Heart left ventricle (tissue), 16 donors: ENCODE data around the gene TACR1. TPM values are rescaled to one million over a fixed set of nuclear protein-coding genes. Genes with fewer than 3 reads are reported as not detected.

Experiments used
- ATAC-seq, 4 donors: fragments of 200-7000 bp; cut with Tn5 transposase; one replicate each; pipeline ENCODE4 v1.9.1; 2020 to 2022; ENCODE audit warnings: moderate library complexity in 4 of 4, mild to moderate bottlenecking in 3 of 4, moderate number of reproducible peaks in 1 of 4
- DNase-seq, 5 donors: peaks; one replicate each; pipeline ENCODE4 v3.0.0-alpha.2; 2020
- H3K27ac ChIP-seq, 12 donors: fragments of 200-600 bp; sonication (generic) in 4 of 12; one replicate each; pipeline versions ENCODE4 v1.5.0 to v1.8.0; 2016 to 2022; ENCODE audit warnings: mild to moderate bottlenecking in 2 of 12
- H3K27me3 ChIP-seq, 9 donors: fragments of 200-600 bp; sonication (generic) in 2 of 9; one replicate each; pipeline versions ENCODE4 v1.5.1 to v1.8.0; 2016 to 2022; ENCODE audit warnings: mild to moderate bottlenecking in 3 of 9
- H3K36me3 ChIP-seq, 9 donors: fragments of 200-600 bp; sonication (generic) in 2 of 9; one replicate each; pipeline versions ENCODE4 v1.5.0 to v1.8.0; 2018 to 2022; ENCODE audit warnings: mild to moderate bottlenecking in 2 of 9
- H3K4me1 ChIP-seq, 12 donors: fragments of 200-600 bp; sonication (generic) in 4 of 12; one replicate each; pipeline versions ENCODE4 v1.5.0 to v1.8.0; 2016 to 2022; ENCODE audit warnings: mild to moderate bottlenecking in 3 of 12
- H3K4me3 ChIP-seq, 12 donors: fragments of 200-600 bp; sonication (generic) in 4 of 12; one replicate each; pipeline versions ENCODE4 v1.5.0 to v1.8.0; 2017 to 2022; ENCODE audit warnings: mild to moderate bottlenecking in 9 of 12, moderate library complexity in 4 of 12
- H3K9me3 ChIP-seq, 12 donors: fragments of 200-600 bp; sonication (generic) in 4 of 12; one replicate each; pipeline versions ENCODE4 v1.5.0 to v1.8.0; 2016 to 2022; ENCODE audit warnings: mild to moderate bottlenecking in 1 of 12
- POLR2A ChIP-seq, 2 donors: fragments of 450-650 bp; IDR thresholded peaks; one replicate each; pipeline ENCODE4 v1.6.1; 2017; ENCODE audit warnings: antibody characterized with exemption in 2 of 2, mild to moderate bottlenecking in 2 of 2, moderate library complexity in 2 of 2
- WGBS, 4 donors: extraction: QIAGEN DNeasy Blood & Tissue Kit in 2 of 4; methylation state at CpG; one replicate each; pipeline versions ENCODE4 v1.1.5 to v1.1.7; 2013 to 2018; 5-methylcytosine and 5-hydroxymethylcytosine counted together
- intact Hi-C, 10 donors: fragments of 100-400 bp; cut with DNase I; formaldehyde crosslinking; loops; one replicate each; pipeline versions ENCODE4 v1.11.1 to v1.14.2; 2022
- polyA plus RNA-seq, 2 donors: library from polyadenylated mRNA; stranded (reverse); fragments of 200-250 nt; gene quantifications; one replicate each; pipeline ENCODE4 v1.2.3, GENCODE V29; 2013
- total RNA-seq, 9 donors: library from RNA; depleted of rRNA in 2 of 9; stranded (reverse); fragments of >200 nt in 2 of 9; fragmentation: NEBNext Ultra II Directional in 3 of 9; extraction: Animal tissue kit (Norgen Biotek cat#: 25700) in 3 of 9; gene quantifications; one replicate each; pipeline versions ENCODE4 v1.1.0 to v1.2.4, GENCODE V29; 2016 to 2023
- TF ChIP-seq, protein P1 (sequence below), 12 donors: fragments of 200-600 bp; sonication (generic) in 4 of 12; IDR thresholded peaks; one replicate each; pipeline versions ENCODE4 v1.5.0 to v1.8.0; 2018 to 2022; ENCODE audit warnings: antibody characterized with exemption in 12 of 12, mild to moderate bottlenecking in 5 of 12
- donor health status: ischemic (EF 13 %, LVEDD 7.1; RV severe dilation, severe dysfunction).
- donor health status: healthy with polysubstance abuse.
- donor health status: DM: no; HTN: yes; CAD: no.
- donor health status: DM: no; HTN: no; CAD: no.
- donor health status: ischemic (EF 25% LVEDD 6.9; RV normal size, moderate dysfunction).
- donor health status: ischemic (EF 25% LVEDD 5.7; RV mildly dilated, moderate dysfunction).
- donor health status: healthy.
- donor health status: DM: yes; HTN: yes; CAD: no.
- donor health status: ischemic (EF 35%, LVEDD 5.7; RV mildly dilated, moderate dysfunction).
- donor health status: nonischemic (EF 11% LVEDD 7.7; RV severe dilation, severe dysfunction).
- donor health status: DM: yes; HTN: yes; CAD: no.
- donor health status: PGD.
- donor health status: ischemic (EF 29% LVEDD 5.4; RV normal size, mild dysfunction).
- donor health status: nonischemic (EF 23%, LVEDD 6.1; RV moderate dilation, normal function).

TACR1 gene
- total and polyA plus RNA-seq, 11 donors: 0.01 to 0.59 (median 0.35) TPM; not detected in 4

DNA sequence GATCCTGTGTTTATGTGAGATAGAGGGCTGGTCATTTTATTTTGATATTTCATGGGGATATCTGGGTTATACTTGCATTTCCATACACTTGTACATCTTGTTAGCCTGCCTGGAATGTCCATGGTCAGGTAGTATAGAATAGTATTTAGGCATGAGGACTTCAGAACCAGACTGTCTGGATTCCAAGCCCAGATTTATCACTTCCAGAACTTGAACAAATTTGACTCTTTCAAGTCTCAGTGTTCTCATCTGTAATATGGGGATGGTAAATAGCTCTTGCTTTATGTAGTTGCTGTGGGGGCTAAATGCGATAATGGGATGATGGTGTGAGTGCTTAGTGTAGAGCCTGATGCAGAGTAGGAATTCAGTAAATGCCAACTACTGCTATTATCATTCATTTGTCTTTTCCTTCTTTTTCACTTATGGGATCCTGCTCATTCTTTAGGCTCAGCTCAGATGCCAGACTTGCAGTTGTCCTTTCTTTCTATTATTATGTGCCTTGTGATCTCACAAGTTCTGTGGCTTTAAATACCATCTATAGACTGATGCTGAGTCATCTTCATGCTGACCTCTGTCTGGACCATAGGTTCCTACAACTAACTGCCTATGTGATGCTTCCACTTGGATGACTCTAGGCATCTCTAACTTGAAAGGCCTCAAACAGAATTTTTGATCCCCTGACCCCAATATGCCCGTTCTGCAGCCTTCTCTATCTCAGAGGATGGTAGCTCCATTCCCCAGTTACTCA lies 173.5 kb downstream of the TACR1 start:
- TF ChIP-seq, protein P1, sequence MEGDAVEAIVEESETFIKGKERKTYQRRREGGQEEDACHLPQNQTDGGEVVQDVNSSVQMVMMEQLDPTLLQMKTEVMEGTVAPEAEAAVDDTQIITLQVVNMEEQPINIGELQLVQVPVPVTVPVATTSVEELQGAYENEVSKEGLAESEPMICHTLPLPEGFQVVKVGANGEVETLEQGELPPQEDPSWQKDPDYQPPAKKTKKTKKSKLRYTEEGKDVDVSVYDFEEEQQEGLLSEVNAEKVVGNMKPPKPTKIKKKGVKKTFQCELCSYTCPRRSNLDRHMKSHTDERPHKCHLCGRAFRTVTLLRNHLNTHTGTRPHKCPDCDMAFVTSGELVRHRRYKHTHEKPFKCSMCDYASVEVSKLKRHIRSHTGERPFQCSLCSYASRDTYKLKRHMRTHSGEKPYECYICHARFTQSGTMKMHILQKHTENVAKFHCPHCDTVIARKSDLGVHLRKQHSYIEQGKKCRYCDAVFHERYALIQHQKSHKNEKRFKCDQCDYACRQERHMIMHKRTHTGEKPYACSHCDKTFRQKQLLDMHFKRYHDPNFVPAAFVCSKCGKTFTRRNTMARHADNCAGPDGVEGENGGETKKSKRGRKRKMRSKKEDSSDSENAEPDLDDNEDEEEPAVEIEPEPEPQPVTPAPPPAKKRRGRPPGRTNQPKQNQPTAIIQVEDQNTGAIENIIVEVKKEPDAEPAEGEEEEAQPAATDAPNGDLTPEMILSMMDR (IDR thresholded peaks at IDR 0.05): no peak
- no peak for TF ChIP-seq POLR2A (IDR thresholded peaks at IDR 0.05)
- Histone ChIP-seq H3K4me3 (no peak overlapping the region), H3K36me3 (no peaks in the 10 kb centered on the region), H3K4me1 (peaks cover 0 to 9% (median 0%) of the 10 kb centered on the region in 12 donors), H3K27ac (no peak overlapping the region), H3K27me3 (no peaks in the 10 kb centered on the region), H3K9me3 (no peaks in the 10 kb centered on the region)
- DNase-seq (no peak), ATAC-seq (no peak)
- WGBS, 4 donors: 94 to 97% (median 95%) methylated on average over 2 of the region's 2 CpGs
- intact Hi-C loops: no loop called here

DNA sequence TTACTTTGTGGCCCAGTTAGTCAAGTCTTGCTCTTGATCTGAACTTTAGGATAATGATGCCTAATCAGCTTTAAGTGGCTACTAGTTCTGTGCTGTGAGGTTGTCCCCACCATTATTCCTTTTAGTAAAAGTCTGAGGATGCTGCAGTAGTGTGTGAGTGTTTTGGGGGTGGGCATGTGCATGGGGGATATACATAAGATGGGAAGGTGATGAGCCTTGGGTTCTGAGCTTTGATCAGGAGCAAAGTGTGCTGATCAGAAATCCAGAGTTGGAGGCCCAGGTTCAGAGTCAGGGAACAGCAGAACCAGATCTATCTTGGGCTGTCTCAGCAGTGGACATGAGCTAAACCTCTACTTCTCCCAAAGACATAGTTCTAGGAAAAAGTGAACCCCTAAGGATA lies 174.1 kb downstream of the TACR1 start:
- TF ChIP-seq POLR2A (IDR thresholded peaks at IDR 0.05): no peak
- TF ChIP-seq, protein P1 (IDR thresholded peaks at IDR 0.05): no peak
- no peak overlapping the region for H3K27ac ChIP-seq
- H3K27me3 ChIP-seq: no peaks in the 10 kb centered on the region
- no peak for DNase-seq
- peaks cover 0 to 9% (median 0%) of the 10 kb centered on the region in 12 donors for H3K4me1 ChIP-seq
- H3K36me3 ChIP-seq: no peaks in the 10 kb centered on the region
- H3K9me3 ChIP-seq: no peaks in the 10 kb centered on the region
- H3K4me3 ChIP-seq: no peak overlapping the region
- intact Hi-C loops: no loop called here
- ATAC-seq: no peak

DNA sequence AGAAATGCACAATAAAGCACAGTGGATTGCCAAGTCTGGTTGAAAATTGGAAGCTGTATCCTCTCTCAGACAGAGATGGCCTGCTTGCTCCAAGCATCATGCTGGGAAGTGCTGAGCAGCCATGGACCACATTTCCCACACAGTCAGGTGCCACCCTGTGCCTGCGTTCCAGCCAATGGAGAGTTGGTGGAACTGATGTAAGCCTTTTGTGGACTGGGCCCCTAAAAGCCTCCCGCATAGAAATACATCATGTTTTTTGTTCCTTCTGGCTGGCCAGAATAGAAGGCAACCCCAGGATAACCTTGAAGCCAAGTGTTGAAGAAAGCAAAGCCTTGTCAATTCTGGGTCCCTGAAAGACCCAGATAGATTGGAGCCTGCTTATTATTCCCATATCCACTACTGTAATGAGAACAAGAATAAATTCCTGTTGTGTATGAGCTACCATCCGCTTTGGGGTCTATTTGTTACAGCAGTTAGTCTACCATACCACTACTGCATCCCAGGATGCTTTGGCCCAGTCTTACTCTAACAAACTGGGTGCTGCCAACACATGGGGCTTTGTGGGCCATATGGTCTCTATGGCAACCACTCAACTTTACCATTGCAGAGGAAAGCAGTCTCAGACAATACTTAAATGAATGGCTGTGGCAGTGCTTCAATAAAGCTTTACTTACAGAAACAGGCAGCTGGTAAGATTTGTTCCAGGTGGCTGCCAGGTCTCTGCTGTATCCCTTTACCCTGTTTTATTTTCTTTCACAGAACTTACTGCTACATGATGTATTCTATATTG lies 175.5 kb downstream of the TACR1 start:
- no peaks in the 10 kb centered on the region for H3K36me3 ChIP-seq
- DNase-seq (no peak), ATAC-seq (no peak)
- no peak overlapping the region for H3K27ac ChIP-seq
- intact Hi-C loops: no loop called here
- WGBS, 4 donors: 93 to 100% (median 97%) methylated on average over 3 of the region's 3 CpGs
- no peaks in the 10 kb centered on the region for H3K27me3 ChIP-seq
- TF ChIP-seq, protein P1 (IDR thresholded peaks at IDR 0.05): no peak
- no peak for TF ChIP-seq POLR2A (IDR thresholded peaks at IDR 0.05)
- H3K4me1 ChIP-seq: peaks cover 0 to 9% (median 0%) of the 10 kb centered on the region in 12 donors
- H3K9me3 ChIP-seq: no peaks in the 10 kb centered on the region
- no peak overlapping the region for H3K4me3 ChIP-seq

DNA sequence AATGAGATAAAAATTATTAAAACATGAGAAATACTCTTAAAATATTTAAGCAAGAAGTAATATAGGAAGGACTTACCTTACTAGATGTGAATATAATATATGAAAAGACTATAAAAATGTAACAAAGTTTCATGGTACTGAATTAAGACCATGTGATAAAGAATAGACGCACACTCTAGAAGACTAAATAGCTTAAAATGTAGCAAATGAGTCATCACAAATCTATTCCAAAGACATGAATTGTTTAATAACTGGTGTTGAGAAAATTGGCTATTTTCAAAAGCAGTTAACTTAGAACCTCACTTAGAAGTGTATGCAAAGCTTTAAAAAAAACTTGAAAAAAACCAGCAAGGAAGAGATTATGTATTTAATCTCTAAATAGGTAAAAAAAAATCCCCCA lies 176.8 kb downstream of the TACR1 start:
- intact Hi-C loops: no loop called here
- H3K9me3 ChIP-seq: no peaks in the 10 kb centered on the region
- H3K27ac ChIP-seq: no peak overlapping the region
- peaks cover 0 to 9% (median 0%) of the 10 kb centered on the region in 12 donors for H3K4me1 ChIP-seq
- no peaks in the 10 kb centered on the region for H3K27me3 ChIP-seq
- H3K4me3 ChIP-seq: no peak overlapping the region
- DNase-seq: no peak
- no peak for TF ChIP-seq POLR2A (IDR thresholded peaks at IDR 0.05)
- TF ChIP-seq, protein P1 (IDR thresholded peaks at IDR 0.05): no peak
- no peak for ATAC-seq
- H3K36me3 ChIP-seq: no peaks in the 10 kb centered on the region
- WGBS, 4 donors: 79 to 86% (median 83%) methylated on average over 1 of the region's 1 CpG
